ENCODE measurements around the gene HEPHL1.
"Not testable (repeated sequence)": the region's sequence is repeated elsewhere in the genome, so short reads cannot be mapped to it uniquely, and the experiment has no call there.

Gene HEPHL1

DNA sequence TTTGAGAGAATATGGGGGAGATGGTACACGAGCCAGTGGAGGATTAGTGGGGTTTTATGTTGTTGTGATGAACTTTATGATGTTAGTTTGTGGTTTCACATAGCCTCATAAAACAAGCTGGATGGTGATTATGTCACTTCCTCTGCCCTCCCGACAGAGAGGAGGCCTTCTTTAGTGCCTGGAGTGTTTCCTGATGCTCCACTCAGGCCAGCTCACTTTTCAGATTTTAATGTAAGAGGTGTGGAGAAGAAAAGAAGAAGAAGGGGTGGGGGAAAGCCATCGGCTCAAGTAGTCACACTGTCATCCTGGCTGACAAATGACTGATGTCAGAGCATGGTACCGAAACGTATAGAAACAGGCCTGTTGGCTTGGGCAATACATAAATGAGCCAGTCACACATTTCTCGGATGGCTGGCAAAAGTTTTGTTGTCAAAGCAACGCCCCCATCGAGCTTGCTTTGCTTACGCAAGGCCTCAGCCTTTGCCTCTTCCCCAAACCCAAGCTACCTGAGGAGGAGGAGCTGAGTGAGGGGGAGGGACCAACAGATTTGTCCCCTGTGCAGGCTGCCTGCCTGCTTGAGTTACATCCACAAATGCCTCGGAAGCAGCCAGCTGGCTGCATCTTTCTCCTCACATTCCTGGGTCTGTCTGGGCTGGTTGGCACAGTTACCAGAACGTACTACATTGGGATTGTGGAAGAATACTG is at the start of gene HEPHL1:
HEPHL1 (plus strand) TSS at position 578 of the 705 bp plus-strand sequence; CDS start at position 593, 15 bp downstream.
- ChIA-PET CTCF (no interaction called here), POLR2A (no interaction called here)
- DNase-seq (ENCODE audit: extremely low spot score), result no peak
- no peak for TF ChIP-seq CTCF (IDR thresholded peaks at IDR 0.05; ENCODE audit: control extremely low read depth, extremely low read depth, low read depth, missing control alignments)

DNA sequence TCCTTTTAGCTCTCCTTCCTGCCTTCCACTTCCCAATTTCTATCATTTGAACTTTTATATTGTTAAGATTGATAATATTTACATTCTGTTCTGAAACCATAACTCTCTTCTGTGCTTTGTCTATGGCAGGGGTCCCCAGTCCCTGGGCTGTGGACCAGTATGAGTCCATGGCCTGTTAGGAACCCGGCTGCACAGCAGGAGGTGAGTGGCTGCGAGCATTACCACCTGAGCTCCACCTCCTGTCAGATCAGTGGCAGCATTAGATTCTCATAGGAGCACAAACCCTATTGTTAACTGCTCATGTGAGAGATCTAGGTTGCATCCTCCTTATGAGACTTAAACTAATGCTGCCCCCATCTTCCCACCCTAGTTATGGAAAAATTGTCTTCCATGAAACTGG is 48.4 kb upstream of the HEPHL1 start:
- ChIA-PET CTCF (no interaction called here), POLR2A (no interaction called here)
- TF ChIP-seq CTCF (IDR thresholded peaks at IDR 0.05; ENCODE audit: control extremely low read depth, extremely low read depth, low read depth, missing control alignments), result no peak
- DNase-seq (ENCODE audit: extremely low spot score), result no peak

GRCh38 chr11:93973322-93974051 is 47.7 kb upstream of the HEPHL1 start:
- DNase-seq (ENCODE audit: extremely low spot score); POLR2A ChIA-PET; CTCF ChIA-PET: not testable (repeated sequence)

DNA sequence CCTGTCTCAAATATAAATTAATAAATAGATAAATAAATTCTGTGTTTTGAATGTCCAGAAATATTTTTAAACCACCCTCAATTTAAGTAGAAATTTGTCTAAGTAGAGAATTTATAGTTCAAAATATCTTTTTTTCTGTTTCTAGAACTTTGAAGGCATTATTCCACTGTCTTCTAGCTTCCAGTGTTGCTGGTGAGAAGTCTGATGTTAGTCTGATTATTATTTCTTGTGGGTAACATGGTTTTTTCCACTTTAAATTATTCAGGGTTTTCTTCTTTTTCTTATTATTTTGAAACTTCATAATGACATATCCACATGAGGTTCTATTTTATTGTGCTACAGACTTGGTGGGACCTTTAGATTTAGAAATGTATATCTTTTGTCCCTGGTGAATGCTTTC is 46.4 kb upstream of the HEPHL1 start:
- no peak for DNase-seq (ENCODE audit: extremely low spot score)
- ChIA-PET POLR2A (no interaction called here), CTCF (interaction anchor here (1.0 kb wide), 1 partner anchor 10 kb away, joined by 4 read pairs; no protein-coding TSS in a partner anchor)
- no peak for TF ChIP-seq CTCF (IDR thresholded peaks at IDR 0.05; ENCODE audit: control extremely low read depth, extremely low read depth, low read depth, missing control alignments)

DNA sequence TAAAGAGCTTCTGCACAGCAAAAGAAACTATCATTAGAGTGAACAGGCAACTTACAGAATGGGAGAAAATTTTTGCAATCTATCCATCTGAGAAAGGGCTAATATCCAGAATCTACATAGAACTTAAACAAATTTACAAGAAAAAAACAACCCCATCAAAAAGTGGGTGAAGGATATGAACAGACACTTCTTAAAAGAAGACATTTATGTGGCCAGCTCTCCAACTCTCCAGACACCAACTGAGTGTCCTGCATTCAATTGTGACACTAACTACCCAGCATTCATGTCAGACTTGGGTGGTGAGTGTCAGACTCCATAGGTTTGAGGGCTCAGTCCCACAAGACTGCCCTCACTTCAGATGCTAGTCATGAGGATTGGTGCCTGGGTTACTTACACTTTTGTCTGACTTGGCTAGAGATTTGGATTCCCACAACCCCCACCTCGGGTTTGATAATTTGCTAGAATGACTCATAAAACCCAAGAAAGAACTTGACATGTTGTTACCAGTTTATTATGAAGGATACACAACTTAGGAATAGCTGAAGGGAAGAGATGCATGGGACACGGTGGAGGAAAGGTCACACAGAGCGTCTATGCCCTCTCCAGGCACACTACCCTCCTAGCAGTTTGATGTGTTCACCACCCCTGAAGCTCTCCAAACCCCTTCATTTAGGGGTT is 44.4 kb upstream of the HEPHL1 start:
- CTCF ChIA-PET, result not testable (repeated sequence)

GRCh38 chr11:93983542-93984195 is 37.5 kb upstream of the HEPHL1 start:
- ChIA-PET POLR2A (no interaction called here), CTCF (no interaction called here)
- no peak for DNase-seq (ENCODE audit: extremely low spot score)
- TF ChIP-seq CTCF (IDR thresholded peaks at IDR 0.05; ENCODE audit: control extremely low read depth, extremely low read depth, low read depth, missing control alignments), result no peak

More for the DNA sequence above, 44.4 kb upstream of the HEPHL1 start:
- DNase-seq (ENCODE audit: extremely low spot score); POLR2A ChIA-PET: not testable (repeated sequence)

DNA sequence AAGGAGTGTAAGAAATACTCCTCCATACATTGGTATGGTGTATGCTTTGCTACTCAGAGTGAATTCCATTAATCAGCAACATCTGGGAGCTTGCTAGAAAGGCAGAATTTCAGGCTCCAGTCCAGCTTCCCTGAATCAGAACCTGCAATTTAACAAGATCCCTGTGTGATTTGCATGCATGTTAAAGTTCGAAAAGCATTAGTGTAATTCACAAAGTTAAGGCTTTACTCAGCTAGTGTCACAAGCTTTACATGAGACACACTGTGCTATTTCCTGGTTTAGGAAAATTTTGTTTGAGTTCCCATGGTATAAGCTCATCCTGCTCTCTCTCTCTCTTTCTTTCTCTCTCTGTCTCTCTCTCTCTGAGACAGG is 37.0 kb upstream of the HEPHL1 start:
- TF ChIP-seq CTCF (IDR thresholded peaks at IDR 0.05; ENCODE audit: control extremely low read depth, extremely low read depth, low read depth, missing control alignments), result no peak
- ChIA-PET POLR2A (no interaction called here), CTCF (interaction anchor here (1.1 kb wide), 1 partner anchor 9 kb away, joined by 4 read pairs; no protein-coding TSS in a partner anchor)
- DNase-seq (ENCODE audit: extremely low spot score), result no peak

Measured in GM10248 (cell line).